GM21526 (cell line): ENCODE data around the gene MMEL1.
A peak's percentile ranks its signal among the peaks of the same experiment; 100 is the strongest.

Experiments used
- ATAC-seq: cut with Tn5 transposase; IDR thresholded peaks from one replicate; pipeline ENCODE4 v1.9.1; 2021; ENCODE audit warnings: moderate library complexity; ENCODE audit not compliant: unreplicated experiment, low FRiP score

The MMEL1 gene

GRCh38 chr1:2643414-2644077, 10.7 kb upstream of the MMEL1 start:
- no peak for ATAC-seq

- ATAC-seq: peak; percentile 76
These were observed 10.0 kb upstream of the MMEL1 start for GRCh38 chr1:2642560-2643413.

- no peak for ATAC-seq
These were observed 9.3 kb upstream of the MMEL1 start for GRCh38 chr1:2642131-2642559.

GRCh38 chr1:2641381-2642130, 8.7 kb upstream of the MMEL1 start:
- no peak for ATAC-seq

- ATAC-seq: no peak
These were observed 7.8 kb upstream of the MMEL1 start for GRCh38 chr1:2640626-2641025.

- no peak for ATAC-seq
These were observed 7.0 kb upstream of the MMEL1 start for GRCh38 chr1:2639607-2640521.

- no peak for ATAC-seq
These were observed 6.4 kb upstream of the MMEL1 start for GRCh38 chr1:2639203-2639602.

- ATAC-seq: no peak
These were observed 5.8 kb upstream of the MMEL1 start for GRCh38 chr1:2638466-2639115.

- no peak for ATAC-seq
These were observed 4.8 kb upstream of the MMEL1 start for GRCh38 chr1:2637442-2638145.

GRCh38 chr1:2636733-2637132, 3.9 kb upstream of the MMEL1 start:
- no peak for ATAC-seq

GRCh38 chr1:2635361-2636010, 2.7 kb upstream of the MMEL1 start:
- no peak for ATAC-seq

GRCh38 chr1:2633936-2634491, 1.2 kb upstream of the MMEL1 start:
- ATAC-seq: no peak

GRCh38 chr1:2633366-2633935, 635 bp upstream of the MMEL1 start:
- ATAC-seq: no peak

- ATAC-seq: no peak
These were observed 775 bp downstream of the MMEL1 start for GRCh38 chr1:2632051-2632430.

- ATAC-seq: no peak
These were observed 1.4 kb downstream of the MMEL1 start for GRCh38 chr1:2631136-2632050.

GRCh38 chr1:2630498-2631135, 2.2 kb downstream of the MMEL1 start:
- ATAC-seq: no peak
